Cardiac muscle cell (in vitro differentiated cells and primary cell): ENCODE measurements around the gene ZNF566. TPM values are rescaled to one million over a fixed set of nuclear protein-coding genes. Genes with fewer than 3 reads are reported as not detected.

Source experiments
- DNase-seq, 2 donors: peaks; one replicate each; pipeline versions ENCODE4 v3.0.0 to v3.0.0-alpha.2; 2010 to 2017; ENCODE audit warnings: low read depth in 1 of 2, low spot score in 1 of 2
- H3K27ac ChIP-seq: fragments of 200-600 bp; sonication (generic); 2 replicates; pipeline ENCODE4 v1.5.1; 2016
- H3K27me3 ChIP-seq: fragments of 200-600 bp; sonication (generic); 2 replicates; pipeline ENCODE4 v1.6.0; 2016; ENCODE audit warnings: control low read depth
- H3K36me3 ChIP-seq: fragments of 200-600 bp; sonication (generic); 2 replicates; pipeline ENCODE4 v1.5.1; 2016; ENCODE audit warnings: control low read depth
- H3K4me1 ChIP-seq: fragments of 200-600 bp; sonication (generic); 2 replicates; pipeline ENCODE4 v1.8.1; 2017; ENCODE audit warnings: low read depth, mild to moderate bottlenecking, mixed run types
- H3K4me3 ChIP-seq: fragments of 200-600 bp; sonication (generic); 2 replicates; pipeline ENCODE4 v1.5.1; 2016; ENCODE audit warnings: mild to moderate bottlenecking
- H3K9me3 ChIP-seq: fragments of 200-600 bp; sonication (generic); 2 replicates; pipeline ENCODE4 v1.5.1; 2017; ENCODE audit warnings: low read depth, mild to moderate bottlenecking, control low read depth
- CTCF ChIP-seq: IDR thresholded peaks from 2 replicates; pipeline ENCODE4 v1.5.1; 2012; ENCODE audit warnings: low read depth, mild to moderate bottlenecking, low read length
- polyA plus RNA-seq: library from polyadenylated mRNA; unstranded; fragments of >200 nt; fragmentation: Nextera tagmentation; extraction: Ambion mirVana; gene quantifications from 2 replicates; pipeline ENCODE4 v1.2.1, GENCODE V29; 2016
- total RNA-seq: library from RNA; depleted of rRNA; stranded (reverse); fragments of >200 nt; gene quantifications from 2 replicates; pipeline ENCODE4 v1.2.3, GENCODE V29; 2016

ZNF566 gene
- total and polyA plus RNA-seq, 2 experiments from 2014 or later, result 5.2 to 8.6 TPM

GRCh38 chr19:36482876-36483275 is 6.5 kb downstream of the ZNF566 start:
- Histone ChIP-seq H3K4me1 (no peaks in the 10 kb centered on the region), H3K4me3 (no peak overlapping the region), H3K9me3 (no peaks in the 10 kb centered on the region), H3K27ac (no peak overlapping the region), H3K36me3 (no peaks in the 10 kb centered on the region), H3K27me3 (no peaks in the 10 kb centered on the region)
- TF ChIP-seq CTCF, result no peak
- DNase-seq, result no peak

- no peak for DNase-seq
These were observed 29.3 kb downstream of the ZNF566 start for GRCh38 chr19:36460046-36460445.

GRCh38 chr19:36456831-36457230 is 32.5 kb downstream of the ZNF566 start:
- Histone ChIP-seq H3K9me3 (no peaks in the 10 kb centered on the region), H3K36me3 (peaks cover 8% of the 10 kb centered on the region), H3K4me3 (no peak overlapping the region), H3K4me1 (no peaks in the 10 kb centered on the region), H3K27me3 (no peaks in the 10 kb centered on the region), H3K27ac (no peak overlapping the region)
- TF ChIP-seq CTCF, result no peak
- DNase-seq, result no peak

More at GRCh38 chr19:36460046-36460445, 29.3 kb downstream of the ZNF566 start:
- H3K4me3 ChIP-seq, result no peak overlapping the region
- H3K27ac ChIP-seq, result no peak overlapping the region
- peaks cover 3% of the 10 kb centered on the region for H3K36me3 ChIP-seq
- no peaks in the 10 kb centered on the region for H3K4me1 ChIP-seq
- TF ChIP-seq CTCF, result no peak
- no peaks in the 10 kb centered on the region for H3K27me3 ChIP-seq
- H3K9me3 ChIP-seq, result no peaks in the 10 kb centered on the region

- Histone ChIP-seq H3K36me3 (peaks cover 15% of the 10 kb centered on the region), H3K27ac (no peak overlapping the region), H3K27me3 (no peaks in the 10 kb centered on the region), H3K4me3 (no peak overlapping the region), H3K4me1 (no peaks in the 10 kb centered on the region), H3K9me3 (peaks cover 16% of the 10 kb centered on the region)
- no peak for TF ChIP-seq CTCF
- no peak for DNase-seq
These were observed 40.2 kb downstream of the ZNF566 start for GRCh38 chr19:36449059-36449670.

GRCh38 chr19:36441339-36441738 is 48.0 kb downstream of the ZNF566 start:
- no peaks in the 10 kb centered on the region for H3K9me3 ChIP-seq
- no peak for DNase-seq
- no peak for TF ChIP-seq CTCF
- no peak overlapping the region for H3K27ac ChIP-seq
- H3K4me1 ChIP-seq, result no peaks in the 10 kb centered on the region
- H3K4me3 ChIP-seq, result no peak overlapping the region
- no peaks in the 10 kb centered on the region for H3K27me3 ChIP-seq
- H3K36me3 ChIP-seq, result no peaks in the 10 kb centered on the region
